ENCODE measurements around the gene PDGFD. TPM values are rescaled to one million over a fixed set of nuclear protein-coding genes. Genes with fewer than 3 reads are reported as not detected.

PDGFD gene
- total and polyA plus RNA-seq, 2 experiments from 2014 or later, result 1.9 to 4.5 TPM

DNA sequence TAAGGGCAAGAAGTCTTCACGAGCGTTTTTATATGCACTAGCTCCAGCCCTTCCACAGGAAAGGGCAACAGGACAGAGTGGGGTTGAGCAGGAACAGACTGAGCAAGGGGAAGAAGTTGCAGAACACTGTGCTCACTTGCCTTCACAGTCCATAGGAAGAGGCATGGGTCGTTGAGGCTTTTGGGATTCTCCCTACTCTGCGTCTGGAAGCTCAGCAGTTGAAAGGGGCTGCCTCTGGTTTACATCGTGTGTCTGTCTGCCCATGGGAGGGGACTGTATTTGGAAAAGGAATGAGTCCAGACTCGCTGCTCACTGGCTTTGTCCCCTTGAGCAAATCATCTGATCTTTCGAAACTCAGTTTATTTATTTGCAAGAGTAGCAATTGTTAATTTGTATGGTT lies 1.1 kb upstream of the PDGFD start:
- H3F3A ChIP-seq (replicated peaks; ENCODE audit: low read depth), result peaks cover 5% of the 10 kb centered on the region; the same call in 1 of the 2 replicates
- no peaks in the 10 kb centered on the region for H4K20me1 ChIP-seq (replicated peaks; ENCODE audit: insufficient read depth)
- no peak for TF ChIP-seq EZH2phosphoT487 (IDR thresholded peaks at IDR 0.05; ENCODE audit: unreplicated experiment)
- TF ChIP-seq, protein P1, sequence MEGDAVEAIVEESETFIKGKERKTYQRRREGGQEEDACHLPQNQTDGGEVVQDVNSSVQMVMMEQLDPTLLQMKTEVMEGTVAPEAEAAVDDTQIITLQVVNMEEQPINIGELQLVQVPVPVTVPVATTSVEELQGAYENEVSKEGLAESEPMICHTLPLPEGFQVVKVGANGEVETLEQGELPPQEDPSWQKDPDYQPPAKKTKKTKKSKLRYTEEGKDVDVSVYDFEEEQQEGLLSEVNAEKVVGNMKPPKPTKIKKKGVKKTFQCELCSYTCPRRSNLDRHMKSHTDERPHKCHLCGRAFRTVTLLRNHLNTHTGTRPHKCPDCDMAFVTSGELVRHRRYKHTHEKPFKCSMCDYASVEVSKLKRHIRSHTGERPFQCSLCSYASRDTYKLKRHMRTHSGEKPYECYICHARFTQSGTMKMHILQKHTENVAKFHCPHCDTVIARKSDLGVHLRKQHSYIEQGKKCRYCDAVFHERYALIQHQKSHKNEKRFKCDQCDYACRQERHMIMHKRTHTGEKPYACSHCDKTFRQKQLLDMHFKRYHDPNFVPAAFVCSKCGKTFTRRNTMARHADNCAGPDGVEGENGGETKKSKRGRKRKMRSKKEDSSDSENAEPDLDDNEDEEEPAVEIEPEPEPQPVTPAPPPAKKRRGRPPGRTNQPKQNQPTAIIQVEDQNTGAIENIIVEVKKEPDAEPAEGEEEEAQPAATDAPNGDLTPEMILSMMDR (conservative IDR thresholded peaks at IDR 0.05; ENCODE audit: low read depth in 2 of 2), result no peak
- no peak for TF ChIP-seq NANOG (IDR thresholded peaks at IDR 0.05; ENCODE audit: borderline replicate concordance)
- TF ChIP-seq JUNB (IDR thresholded peaks at IDR 0.05; ENCODE audit: unreplicated experiment), result no peak
- no peak for TF ChIP-seq EZH2 (IDR thresholded peaks at IDR 0.05; ENCODE audit: low read depth, unreplicated experiment)
- TF ChIP-seq, protein P2, sequence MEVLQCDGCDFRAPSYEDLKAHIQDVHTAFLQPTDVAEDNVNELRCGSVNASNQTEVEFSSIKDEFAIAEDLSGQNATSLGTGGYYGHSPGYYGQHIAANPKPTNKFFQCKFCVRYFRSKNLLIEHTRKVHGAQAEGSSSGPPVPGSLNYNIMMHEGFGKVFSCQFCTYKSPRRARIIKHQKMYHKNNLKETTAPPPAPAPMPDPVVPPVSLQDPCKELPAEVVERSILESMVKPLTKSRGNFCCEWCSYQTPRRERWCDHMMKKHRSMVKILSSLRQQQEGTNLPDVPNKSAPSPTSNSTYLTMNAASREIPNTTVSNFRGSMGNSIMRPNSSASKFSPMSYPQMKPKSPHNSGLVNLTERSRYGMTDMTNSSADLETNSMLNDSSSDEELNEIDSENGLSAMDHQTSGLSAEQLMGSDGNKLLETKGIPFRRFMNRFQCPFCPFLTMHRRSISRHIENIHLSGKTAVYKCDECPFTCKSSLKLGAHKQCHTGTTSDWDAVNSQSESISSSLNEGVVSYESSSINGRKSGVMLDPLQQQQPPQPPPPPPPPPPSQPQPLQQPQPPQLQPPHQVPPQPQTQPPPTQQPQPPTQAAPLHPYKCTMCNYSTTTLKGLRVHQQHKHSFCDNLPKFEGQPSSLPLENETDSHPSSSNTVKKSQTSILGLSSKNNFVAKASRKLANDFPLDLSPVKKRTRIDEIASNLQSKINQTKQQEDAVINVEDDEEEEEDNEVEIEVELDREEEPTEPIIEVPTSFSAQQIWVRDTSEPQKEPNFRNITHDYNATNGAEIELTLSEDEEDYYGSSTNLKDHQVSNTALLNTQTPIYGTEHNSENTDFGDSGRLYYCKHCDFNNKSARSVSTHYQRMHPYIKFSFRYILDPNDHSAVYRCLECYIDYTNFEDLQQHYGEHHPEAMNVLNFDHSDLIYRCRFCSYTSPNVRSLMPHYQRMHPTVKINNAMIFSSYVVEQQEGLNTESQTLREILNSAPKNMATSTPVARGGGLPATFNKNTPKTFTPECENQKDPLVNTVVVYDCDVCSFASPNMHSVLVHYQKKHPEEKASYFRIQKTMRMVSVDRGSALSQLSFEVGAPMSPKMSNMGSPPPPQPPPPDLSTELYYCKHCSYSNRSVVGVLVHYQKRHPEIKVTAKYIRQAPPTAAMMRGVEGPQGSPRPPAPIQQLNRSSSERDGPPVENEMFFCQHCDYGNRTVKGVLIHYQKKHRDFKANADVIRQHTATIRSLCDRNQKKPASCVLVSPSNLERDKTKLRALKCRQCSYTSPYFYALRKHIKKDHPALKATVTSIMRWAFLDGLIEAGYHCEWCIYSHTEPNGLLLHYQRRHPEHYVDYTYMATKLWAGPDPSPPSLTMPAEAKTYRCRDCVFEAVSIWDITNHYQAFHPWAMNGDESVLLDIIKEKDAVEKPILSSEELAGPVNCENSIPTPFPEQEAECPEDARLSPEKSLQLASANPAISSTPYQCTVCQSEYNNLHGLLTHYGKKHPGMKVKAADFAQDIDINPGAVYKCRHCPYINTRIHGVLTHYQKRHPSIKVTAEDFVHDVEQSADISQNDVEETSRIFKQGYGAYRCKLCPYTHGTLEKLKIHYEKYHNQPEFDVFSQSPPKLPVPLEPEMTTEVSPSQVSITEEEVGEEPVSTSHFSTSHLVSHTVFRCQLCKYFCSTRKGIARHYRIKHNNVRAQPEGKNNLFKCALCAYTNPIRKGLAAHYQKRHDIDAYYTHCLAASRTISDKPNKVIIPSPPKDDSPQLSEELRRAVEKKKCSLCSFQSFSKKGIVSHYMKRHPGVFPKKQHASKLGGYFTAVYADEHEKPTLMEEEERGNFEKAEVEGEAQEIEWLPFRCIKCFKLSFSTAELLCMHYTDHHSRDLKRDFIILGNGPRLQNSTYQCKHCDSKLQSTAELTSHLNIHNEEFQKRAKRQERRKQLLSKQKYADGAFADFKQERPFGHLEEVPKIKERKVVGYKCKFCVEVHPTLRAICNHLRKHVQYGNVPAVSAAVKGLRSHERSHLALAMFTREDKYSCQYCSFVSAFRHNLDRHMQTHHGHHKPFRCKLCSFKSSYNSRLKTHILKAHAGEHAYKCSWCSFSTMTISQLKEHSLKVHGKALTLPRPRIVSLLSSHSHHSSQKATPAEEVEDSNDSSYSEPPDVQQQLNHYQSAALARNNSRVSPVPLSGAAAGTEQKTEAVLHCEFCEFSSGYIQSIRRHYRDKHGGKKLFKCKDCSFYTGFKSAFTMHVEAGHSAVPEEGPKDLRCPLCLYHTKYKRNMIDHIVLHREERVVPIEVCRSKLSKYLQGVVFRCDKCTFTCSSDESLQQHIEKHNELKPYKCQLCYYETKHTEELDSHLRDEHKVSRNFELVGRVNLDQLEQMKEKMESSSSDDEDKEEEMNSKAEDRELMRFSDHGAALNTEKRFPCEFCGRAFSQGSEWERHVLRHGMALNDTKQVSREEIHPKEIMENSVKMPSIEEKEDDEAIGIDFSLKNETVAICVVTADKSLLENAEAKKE (CRISPR knock-in tag; IDR thresholded peaks at IDR 0.05), result no peak
- TF ChIP-seq POLR2AphosphoS5 (IDR thresholded peaks at IDR 0.05; ENCODE audit: low read depth), result no peak
- TF ChIP-seq, protein P3, sequence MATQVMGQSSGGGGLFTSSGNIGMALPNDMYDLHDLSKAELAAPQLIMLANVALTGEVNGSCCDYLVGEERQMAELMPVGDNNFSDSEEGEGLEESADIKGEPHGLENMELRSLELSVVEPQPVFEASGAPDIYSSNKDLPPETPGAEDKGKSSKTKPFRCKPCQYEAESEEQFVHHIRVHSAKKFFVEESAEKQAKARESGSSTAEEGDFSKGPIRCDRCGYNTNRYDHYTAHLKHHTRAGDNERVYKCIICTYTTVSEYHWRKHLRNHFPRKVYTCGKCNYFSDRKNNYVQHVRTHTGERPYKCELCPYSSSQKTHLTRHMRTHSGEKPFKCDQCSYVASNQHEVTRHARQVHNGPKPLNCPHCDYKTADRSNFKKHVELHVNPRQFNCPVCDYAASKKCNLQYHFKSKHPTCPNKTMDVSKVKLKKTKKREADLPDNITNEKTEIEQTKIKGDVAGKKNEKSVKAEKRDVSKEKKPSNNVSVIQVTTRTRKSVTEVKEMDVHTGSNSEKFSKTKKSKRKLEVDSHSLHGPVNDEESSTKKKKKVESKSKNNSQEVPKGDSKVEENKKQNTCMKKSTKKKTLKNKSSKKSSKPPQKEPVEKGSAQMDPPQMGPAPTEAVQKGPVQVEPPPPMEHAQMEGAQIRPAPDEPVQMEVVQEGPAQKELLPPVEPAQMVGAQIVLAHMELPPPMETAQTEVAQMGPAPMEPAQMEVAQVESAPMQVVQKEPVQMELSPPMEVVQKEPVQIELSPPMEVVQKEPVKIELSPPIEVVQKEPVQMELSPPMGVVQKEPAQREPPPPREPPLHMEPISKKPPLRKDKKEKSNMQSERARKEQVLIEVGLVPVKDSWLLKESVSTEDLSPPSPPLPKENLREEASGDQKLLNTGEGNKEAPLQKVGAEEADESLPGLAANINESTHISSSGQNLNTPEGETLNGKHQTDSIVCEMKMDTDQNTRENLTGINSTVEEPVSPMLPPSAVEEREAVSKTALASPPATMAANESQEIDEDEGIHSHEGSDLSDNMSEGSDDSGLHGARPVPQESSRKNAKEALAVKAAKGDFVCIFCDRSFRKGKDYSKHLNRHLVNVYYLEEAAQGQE (IDR thresholded peaks at IDR 0.05; ENCODE audit: unreplicated experiment), result no peak
- no peak for TF ChIP-seq STAT1 (IDR thresholded peaks at IDR 0.05; ENCODE audit: unreplicated experiment)
- TF ChIP-seq CREB1 (CRISPR knock-in tag; IDR thresholded peaks at IDR 0.05; ENCODE audit: low read depth), result no peak
- no peak for TF ChIP-seq ZNF331 (CRISPR knock-in tag; IDR thresholded peaks at IDR 0.05; ENCODE audit: low read depth)
- no peak for TF ChIP-seq ZNF114 (CRISPR knock-in tag; IDR thresholded peaks at IDR 0.05)
- TF ChIP-seq, protein P4, sequence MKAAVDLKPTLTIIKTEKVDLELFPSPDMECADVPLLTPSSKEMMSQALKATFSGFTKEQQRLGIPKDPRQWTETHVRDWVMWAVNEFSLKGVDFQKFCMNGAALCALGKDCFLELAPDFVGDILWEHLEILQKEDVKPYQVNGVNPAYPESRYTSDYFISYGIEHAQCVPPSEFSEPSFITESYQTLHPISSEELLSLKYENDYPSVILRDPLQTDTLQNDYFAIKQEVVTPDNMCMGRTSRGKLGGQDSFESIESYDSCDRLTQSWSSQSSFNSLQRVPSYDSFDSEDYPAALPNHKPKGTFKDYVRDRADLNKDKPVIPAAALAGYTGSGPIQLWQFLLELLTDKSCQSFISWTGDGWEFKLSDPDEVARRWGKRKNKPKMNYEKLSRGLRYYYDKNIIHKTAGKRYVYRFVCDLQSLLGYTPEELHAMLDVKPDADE (IDR thresholded peaks at IDR 0.05), result no peak
- H3K4me3 ChIP-seq, result peak overlapping the region; percentile 85; the same call in 1 of the 2 replicates
- DNase-seq (ENCODE audit: low spot score) (peak; percentile 6), ATAC-seq (no peak)
- H3K9me2 ChIP-seq (ENCODE audit: insufficient read depth), result no peaks in the 10 kb centered on the region
- no peaks in the 10 kb centered on the region for H3K27me3 ChIP-seq (ENCODE audit: insufficient read depth)
- no peaks in the 10 kb centered on the region for H3K36me3 ChIP-seq (ENCODE audit: insufficient read depth)
- Mint-ChIP-seq H3K27me3 (ENCODE audit: insufficient read depth, low read depth, poor library complexity) (peaks cover 3% of the 10 kb centered on the region), H3K36me3 (ENCODE audit: low read depth) (no peaks in the 10 kb centered on the region), H3K4me1 (peaks cover 11% of the 10 kb centered on the region; the same call in 2 of the 3 replicates), H3K9me3 (no peaks in the 10 kb centered on the region), H3K27ac (no peak overlapping the region), H3K4me3 (peak overlapping the region; percentile 87)
- H3K4me2 ChIP-seq, result peak overlapping the region; percentile 95
- peaks cover 7% of the 10 kb centered on the region for H3K4me1 ChIP-seq (ENCODE audit: insufficient read depth)
- H3K79me2 ChIP-seq (replicated peaks; ENCODE audit: insufficient read depth), result no peaks in the 10 kb centered on the region; the same call in 1 of the 2 replicates
- H3K27ac ChIP-seq (ENCODE audit: low read depth), result no peak overlapping the region
- peak overlapping the region; percentile 96 for H2AFZ ChIP-seq
